ENCODE data around the gene RAI14.

RAI14 gene

GRCh38 chr5:34857161-34857560, 201.0 kb downstream of the RAI14 start:
- no peak for DNase-seq (ENCODE audit: low spot score)

DNA sequence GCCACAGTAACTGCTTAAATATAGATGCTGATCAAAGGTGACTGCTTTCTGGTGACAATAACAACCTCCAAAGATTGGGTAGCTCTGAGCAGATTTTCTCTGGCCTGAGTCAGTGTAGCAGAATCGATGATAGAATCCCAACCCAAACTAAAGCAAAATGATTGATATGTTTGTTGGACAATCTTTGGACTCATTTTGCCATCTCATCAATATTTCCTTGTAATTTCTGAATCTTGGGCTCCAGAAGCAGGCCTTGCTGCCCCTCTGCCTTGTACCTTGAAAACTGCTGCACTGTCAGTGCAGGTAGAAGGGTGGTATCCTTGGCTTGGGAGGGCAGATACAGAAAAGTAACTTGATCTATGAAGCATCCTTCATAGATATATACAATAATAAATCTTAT, 201.8 kb downstream of the RAI14 start:
- no peak for DNase-seq (ENCODE audit: low spot score)

- DNase-seq (ENCODE audit: low spot score): no peak
These were observed 202.7 kb downstream of the RAI14 start for GRCh38 chr5:34858790-34859189.

- no peak for DNase-seq (ENCODE audit: low spot score)
These were observed 203.1 kb downstream of the RAI14 start for GRCh38 chr5:34859253-34859652.

- no peak for DNase-seq (ENCODE audit: low spot score)
These were observed 207.8 kb downstream of the RAI14 start for GRCh38 chr5:34863946-34864345.

- DNase-seq (ENCODE audit: low spot score): no peak
These were observed 209.0 kb downstream of the RAI14 start for GRCh38 chr5:34865091-34865490.

GRCh38 chr5:34866989-34867471, 210.9 kb downstream of the RAI14 start:
- DNase-seq (ENCODE audit: low spot score): no peak

- no peak for DNase-seq (ENCODE audit: low spot score)
These were observed 211.5 kb downstream of the RAI14 start for GRCh38 chr5:34867660-34868059.

DNA sequence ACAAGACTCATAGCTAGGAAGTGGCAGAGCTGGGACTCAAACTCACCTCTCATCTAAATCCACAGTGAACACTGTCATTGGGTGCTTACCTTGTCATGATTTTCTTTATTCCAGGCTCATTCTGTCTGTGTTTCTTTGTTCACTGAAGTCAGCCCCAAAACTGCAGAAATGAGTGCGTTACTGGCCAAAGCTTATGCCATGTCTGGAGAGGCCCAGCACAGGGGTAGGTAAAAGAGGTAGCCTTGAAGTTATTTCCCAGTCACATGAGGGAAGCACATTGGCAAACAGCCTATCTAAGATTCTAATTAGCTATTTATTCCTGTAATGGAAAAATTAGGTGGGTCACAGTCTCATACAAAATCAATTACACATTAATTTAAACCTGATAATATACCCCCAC, 212.7 kb downstream of the RAI14 start:
- DNase-seq (ENCODE audit: low spot score): no peak

DNA sequence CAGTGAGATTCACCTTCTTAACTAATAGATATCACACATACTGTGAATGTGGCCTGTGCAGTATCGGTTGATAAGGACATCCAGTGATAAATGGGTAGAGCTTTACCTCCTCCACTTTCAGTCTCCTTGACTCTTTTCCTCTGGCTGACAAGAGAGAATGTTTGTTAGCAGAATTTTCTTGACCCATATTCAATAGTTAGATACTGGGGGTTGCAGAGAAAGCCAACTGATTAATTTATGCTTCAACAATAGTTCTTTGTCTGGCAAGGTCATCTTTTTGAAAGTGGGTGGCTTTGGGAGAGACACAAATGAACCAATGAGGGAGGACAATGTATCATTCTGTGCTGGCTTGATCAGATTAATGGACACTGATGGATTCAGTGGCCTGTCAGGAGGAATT, 213.1 kb downstream of the RAI14 start:
- no peak for DNase-seq (ENCODE audit: low spot score)

DNA sequence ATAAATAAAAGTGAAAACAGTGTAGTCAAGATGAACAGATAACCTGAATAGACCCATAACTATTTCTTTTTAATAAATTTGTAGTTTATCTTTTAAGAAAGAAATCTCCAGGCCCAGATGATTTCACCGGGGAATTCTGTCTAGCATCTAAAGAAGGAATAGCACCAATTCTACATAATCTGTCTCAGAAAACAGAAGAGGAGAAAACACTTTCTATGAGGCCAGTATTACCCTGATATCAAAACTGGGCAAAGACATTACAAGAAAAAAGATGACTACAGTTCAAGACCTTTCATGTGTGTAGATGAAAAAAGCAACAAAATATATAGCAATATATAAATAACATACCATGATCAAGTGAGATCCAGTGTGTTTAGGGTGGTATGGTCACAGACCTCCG, 214.3 kb downstream of the RAI14 start:
- DNase-seq (ENCODE audit: low spot score): no peak

DNA sequence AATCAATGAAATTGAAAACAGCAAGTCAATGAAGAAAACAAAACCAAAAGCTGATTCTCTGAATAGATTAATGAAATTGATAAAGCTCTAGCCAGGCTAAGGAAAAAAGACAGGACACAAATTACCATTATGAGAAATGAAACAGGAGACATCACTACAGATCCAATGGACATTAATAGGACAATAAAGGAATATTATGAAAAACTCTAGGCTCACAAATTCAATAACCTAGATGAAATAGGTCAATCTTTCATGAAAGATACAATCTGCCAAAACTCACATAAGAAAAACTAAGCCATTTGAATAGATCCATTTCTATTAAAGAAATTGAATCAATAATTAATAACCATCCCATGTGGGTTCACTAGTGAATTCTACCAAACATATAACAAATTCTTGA, 220.1 kb downstream of the RAI14 start:
- DNase-seq (ENCODE audit: low spot score): no peak

DNA sequence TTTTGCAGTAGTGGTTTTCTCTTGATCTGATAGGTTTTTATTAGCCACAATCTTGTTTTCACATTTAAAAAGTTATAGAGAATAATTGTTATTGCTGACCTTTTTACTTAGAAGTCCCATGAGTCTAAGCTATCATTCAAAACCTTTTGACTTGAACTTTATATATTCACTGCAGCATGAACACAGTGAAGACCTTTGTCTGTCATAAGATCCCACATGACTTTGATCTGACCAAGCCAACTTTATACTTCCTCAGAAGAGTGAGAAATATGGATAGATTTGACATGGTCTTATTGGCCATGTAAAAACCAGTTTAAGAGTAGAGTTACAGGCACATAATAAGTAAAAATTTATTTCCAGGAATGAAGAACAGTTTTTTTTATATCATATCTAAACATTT, 225.1 kb downstream of the RAI14 start:
- DNase-seq (ENCODE audit: low spot score): no peak
